Panc1 (cell line): ENCODE results near the gene DTX3L. TPM values are rescaled to one million over a fixed set of nuclear protein-coding genes. Genes with fewer than 3 reads are reported as not detected.

Source experiments
- ATAC-seq: fragments of 200-7000 bp; cut with Tn5 transposase; 2 replicates; pipeline ENCODE4 v1.9.1; 2020; ENCODE audit warnings: mild to moderate bottlenecking, moderate library complexity
- BruUV-seq: library from RNA; stranded (reverse); fragments of 400-500 nt; replicated peaks from 2 replicates; lab custom pipeline; 2021; lab: Mats Ljungman, UMichigan
- CTCF ChIA-PET: fragments of 300-600 bp; sonication (Branson Sonifier 250); formaldehyde crosslinking; loops from one replicate; lab custom pipeline; 2022; ENCODE audit warnings: antibody characterized with exemption; lab: Charles Lee
- POLR2A ChIA-PET: fragments of 300-600 bp; sonication (Branson Sonifier 250); formaldehyde crosslinking; loops from one replicate; lab custom pipeline; 2022; ENCODE audit warnings: antibody characterized with exemption; lab: Charles Lee
- DNase-seq: peaks from one replicate; pipeline ENCODE4 v3.0.0-alpha.2; 2010; ENCODE audit warnings: low read depth, low spot score
- H3K27ac ChIP-seq: 2 replicates; pipeline ENCODE4 v1.5.1; 2011; ENCODE audit warnings: mild to moderate bottlenecking, low read length, inconsistent platforms
- H3K27me3 ChIP-seq: fragments of 200-500 bp; sonication (Bioruptor generic); 2 replicates; pipeline ENCODE4 v1.6.0; 2014; ENCODE audit warnings: low read length, inconsistent platforms; ENCODE audit not compliant: control insufficient read depth, insufficient read depth
- H3K36me3 ChIP-seq: fragments of 200-500 bp; sonication (Bioruptor generic); 2 replicates; pipeline ENCODE4 v1.5.1; 2014; ENCODE audit warnings: inconsistent platforms, mild to moderate bottlenecking, low read length, moderate library complexity; ENCODE audit not compliant: control insufficient read depth, insufficient read depth
- H3K4me1 ChIP-seq: 2 replicates; pipeline ENCODE4 v1.5.1; 2011; ENCODE audit warnings: inconsistent platforms, mild to moderate bottlenecking, low read length, moderate library complexity; ENCODE audit not compliant: control insufficient read depth, insufficient read depth
- H3K4me3 ChIP-seq, 2 experiments: 2 replicates each; pipeline ENCODE4 v1.5.1; 2011 to 2012; ENCODE audit warnings: low read depth in 2 of 2, low read length in 2 of 2, mild to moderate bottlenecking in 2 of 2, inconsistent platforms in 1 of 2, moderate library complexity in 1 of 2
- H3K9me3 ChIP-seq: fragments of 200-500 bp; sonication (Bioruptor generic); 2 replicates; pipeline ENCODE4 v1.5.1; 2014; ENCODE audit warnings: low read depth, mild to moderate bottlenecking, inconsistent platforms, low read length, moderate library complexity; ENCODE audit not compliant: control insufficient read depth, insufficient read depth
- POLR2AphosphoS5 ChIP-seq: IDR thresholded peaks from 2 replicates; pipeline ENCODE4 v1.6.1; 2012; ENCODE audit warnings: mild to moderate bottlenecking, low read depth, low read length, moderate library complexity
- SIN3A ChIP-seq: IDR thresholded peaks from 2 replicates; pipeline ENCODE4 v1.6.1; 2012; ENCODE audit warnings: low read depth, mild to moderate bottlenecking, low read length, moderate library complexity, borderline replicate concordance; ENCODE audit not compliant: insufficient read depth
- TCF7L2 ChIP-seq: IDR thresholded peaks from 2 replicates; pipeline ENCODE4 v1.6.1; 2011; ENCODE audit warnings: mild to moderate bottlenecking, low read depth, low read length, inconsistent platforms
- in situ Hi-C: cut with HindIII; loops from 2 replicates; pipeline ENCODE4 v1.10.0; 2016; ENCODE audit warnings: low sequenced_read_pairs, low pct_unique_long_range_greater_than_20kb
- intact Hi-C: fragments of 100-400 bp; cut with micrococcal nuclease; formaldehyde crosslinking; loops from one replicate; pipeline ENCODE4 v1.10.0; 2022; ENCODE audit not compliant: unreplicated experiment
- total RNA-seq: library from RNA; stranded (reverse); gene quantifications from one replicate; pipeline ENCODE4 v1.2.1, GENCODE V29; 2021; ENCODE audit not compliant: unreplicated experiment
- TF ChIP-seq, protein P1 (sequence below): fragments of 450-650 bp; IDR thresholded peaks from 2 replicates; pipeline ENCODE4 v1.5.1; 2017; ENCODE audit warnings: mild to moderate bottlenecking
- TF ChIP-seq, protein P2 (sequence below), 2 experiments: IDR thresholded peaks; 2 replicates each; pipeline ENCODE4 v1.6.1; 2011 to 2012; ENCODE audit warnings: low read depth in 2 of 2, control low read depth in 1 of 2, low read length in 1 of 2, mild to moderate bottlenecking in 1 of 2, moderate library complexity in 1 of 2; ENCODE audit not compliant: insufficient read depth in 1 of 2

Gene DTX3L
- total RNA-seq, 1 experiment from 2014 or later: 32.3 TPM

DNA sequence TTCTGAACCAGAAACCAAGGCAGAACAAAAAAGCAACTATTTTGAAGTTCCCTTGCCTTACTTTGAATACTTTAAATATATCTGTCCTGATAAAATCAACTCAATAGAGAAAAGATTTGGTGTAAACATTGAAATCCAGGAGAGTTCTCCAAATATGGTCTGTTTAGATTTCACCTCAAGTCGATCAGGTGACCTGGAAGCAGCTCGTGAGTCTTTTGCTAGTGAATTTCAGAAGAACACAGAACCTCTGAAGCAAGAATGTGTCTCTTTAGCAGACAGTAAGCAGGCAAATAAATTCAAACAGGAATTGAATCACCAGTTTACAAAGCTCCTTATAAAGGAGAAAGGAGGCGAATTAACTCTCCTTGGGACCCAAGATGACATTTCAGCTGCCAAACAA is 4.6 kb downstream of the DTX3L start:
- DNase-seq (no peak), ATAC-seq (no peak)
- no TSS peak for BruUV-seq
- intact Hi-C loops (no loop called here), in situ Hi-C loops (no loop called here)
- Histone ChIP-seq H3K4me1 (0 out of 2 replicates have a peak, but pooled peaks cover 3% of the 10 kb centered on the region), H3K9me3 (no peaks in the 10 kb centered on the region), H3K27ac (no peak overlapping the region), H3K27me3 (no peaks in the 10 kb centered on the region), H3K36me3 (no peaks in the 10 kb centered on the region), H3K4me3 (no peak overlapping the region)
- ChIA-PET POLR2A (no interaction called here), CTCF (no interaction called here)
- TF ChIP-seq, protein P1, sequence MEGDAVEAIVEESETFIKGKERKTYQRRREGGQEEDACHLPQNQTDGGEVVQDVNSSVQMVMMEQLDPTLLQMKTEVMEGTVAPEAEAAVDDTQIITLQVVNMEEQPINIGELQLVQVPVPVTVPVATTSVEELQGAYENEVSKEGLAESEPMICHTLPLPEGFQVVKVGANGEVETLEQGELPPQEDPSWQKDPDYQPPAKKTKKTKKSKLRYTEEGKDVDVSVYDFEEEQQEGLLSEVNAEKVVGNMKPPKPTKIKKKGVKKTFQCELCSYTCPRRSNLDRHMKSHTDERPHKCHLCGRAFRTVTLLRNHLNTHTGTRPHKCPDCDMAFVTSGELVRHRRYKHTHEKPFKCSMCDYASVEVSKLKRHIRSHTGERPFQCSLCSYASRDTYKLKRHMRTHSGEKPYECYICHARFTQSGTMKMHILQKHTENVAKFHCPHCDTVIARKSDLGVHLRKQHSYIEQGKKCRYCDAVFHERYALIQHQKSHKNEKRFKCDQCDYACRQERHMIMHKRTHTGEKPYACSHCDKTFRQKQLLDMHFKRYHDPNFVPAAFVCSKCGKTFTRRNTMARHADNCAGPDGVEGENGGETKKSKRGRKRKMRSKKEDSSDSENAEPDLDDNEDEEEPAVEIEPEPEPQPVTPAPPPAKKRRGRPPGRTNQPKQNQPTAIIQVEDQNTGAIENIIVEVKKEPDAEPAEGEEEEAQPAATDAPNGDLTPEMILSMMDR: no peak
- TF ChIP-seq POLR2AphosphoS5 (no peak), TCF7L2 (no peak), SIN3A (no peak)
- TF ChIP-seq, protein P2, sequence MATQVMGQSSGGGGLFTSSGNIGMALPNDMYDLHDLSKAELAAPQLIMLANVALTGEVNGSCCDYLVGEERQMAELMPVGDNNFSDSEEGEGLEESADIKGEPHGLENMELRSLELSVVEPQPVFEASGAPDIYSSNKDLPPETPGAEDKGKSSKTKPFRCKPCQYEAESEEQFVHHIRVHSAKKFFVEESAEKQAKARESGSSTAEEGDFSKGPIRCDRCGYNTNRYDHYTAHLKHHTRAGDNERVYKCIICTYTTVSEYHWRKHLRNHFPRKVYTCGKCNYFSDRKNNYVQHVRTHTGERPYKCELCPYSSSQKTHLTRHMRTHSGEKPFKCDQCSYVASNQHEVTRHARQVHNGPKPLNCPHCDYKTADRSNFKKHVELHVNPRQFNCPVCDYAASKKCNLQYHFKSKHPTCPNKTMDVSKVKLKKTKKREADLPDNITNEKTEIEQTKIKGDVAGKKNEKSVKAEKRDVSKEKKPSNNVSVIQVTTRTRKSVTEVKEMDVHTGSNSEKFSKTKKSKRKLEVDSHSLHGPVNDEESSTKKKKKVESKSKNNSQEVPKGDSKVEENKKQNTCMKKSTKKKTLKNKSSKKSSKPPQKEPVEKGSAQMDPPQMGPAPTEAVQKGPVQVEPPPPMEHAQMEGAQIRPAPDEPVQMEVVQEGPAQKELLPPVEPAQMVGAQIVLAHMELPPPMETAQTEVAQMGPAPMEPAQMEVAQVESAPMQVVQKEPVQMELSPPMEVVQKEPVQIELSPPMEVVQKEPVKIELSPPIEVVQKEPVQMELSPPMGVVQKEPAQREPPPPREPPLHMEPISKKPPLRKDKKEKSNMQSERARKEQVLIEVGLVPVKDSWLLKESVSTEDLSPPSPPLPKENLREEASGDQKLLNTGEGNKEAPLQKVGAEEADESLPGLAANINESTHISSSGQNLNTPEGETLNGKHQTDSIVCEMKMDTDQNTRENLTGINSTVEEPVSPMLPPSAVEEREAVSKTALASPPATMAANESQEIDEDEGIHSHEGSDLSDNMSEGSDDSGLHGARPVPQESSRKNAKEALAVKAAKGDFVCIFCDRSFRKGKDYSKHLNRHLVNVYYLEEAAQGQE (IDR thresholded peaks at IDR 0.05; ENCODE audit: insufficient read depth in 1 of 2, low read depth in 2 of 2, low read length in 1 of 2): no peak

DNA sequence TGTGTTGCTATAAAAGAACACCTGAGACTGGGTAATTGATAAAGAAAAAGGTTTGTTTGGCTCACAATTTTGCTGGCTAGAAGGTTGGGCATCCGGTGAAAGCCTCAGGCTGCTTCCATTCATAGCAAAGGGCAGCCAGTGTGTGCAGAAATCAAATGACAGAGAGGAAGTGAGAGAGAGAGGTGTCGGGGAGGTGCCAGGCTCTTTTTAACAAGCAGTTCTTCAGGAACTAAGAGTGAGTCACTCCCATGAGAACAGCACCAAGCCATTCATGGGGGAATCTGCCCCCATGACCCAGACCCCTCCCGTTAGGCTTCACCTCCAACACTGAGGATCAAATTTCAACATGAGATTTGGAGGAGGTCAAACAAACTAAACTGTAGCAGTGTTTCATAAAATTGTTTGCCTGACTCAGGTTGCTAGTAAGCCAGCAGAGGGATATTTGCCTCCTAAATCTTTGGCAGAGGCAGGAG is 8.8 kb downstream of the DTX3L start:
- TSS peak; percentile 22 for BruUV-seq
- H3K4me1 ChIP-seq: 0 out of 2 replicates have a peak, but pooled peaks cover 3% of the 10 kb centered on the region
- POLR2A ChIA-PET: no interaction called here
- ATAC-seq (peak; percentile 84), DNase-seq (no peak)
- CTCF ChIA-PET: no interaction called here
- no peaks in the 10 kb centered on the region for H3K27me3 ChIP-seq
- in situ Hi-C loops (no loop called here), intact Hi-C loops (no loop called here)
- H3K4me3 ChIP-seq: no peak overlapping the region
- TF ChIP-seq, protein P2 (IDR thresholded peaks at IDR 0.05; ENCODE audit: insufficient read depth in 1 of 2, low read depth in 2 of 2, low read length in 1 of 2): no peak
- TF ChIP-seq TCF7L2: no peak
- TF ChIP-seq SIN3A: no peak
- TF ChIP-seq, protein P1: no peak
- TF ChIP-seq POLR2AphosphoS5: no peak
- no peaks in the 10 kb centered on the region for H3K36me3 ChIP-seq
- no peaks in the 10 kb centered on the region for H3K9me3 ChIP-seq
- H3K27ac ChIP-seq: no peak overlapping the region
